ENCODE measurements around the gene ADISSP.

ADISSP gene

DNA sequence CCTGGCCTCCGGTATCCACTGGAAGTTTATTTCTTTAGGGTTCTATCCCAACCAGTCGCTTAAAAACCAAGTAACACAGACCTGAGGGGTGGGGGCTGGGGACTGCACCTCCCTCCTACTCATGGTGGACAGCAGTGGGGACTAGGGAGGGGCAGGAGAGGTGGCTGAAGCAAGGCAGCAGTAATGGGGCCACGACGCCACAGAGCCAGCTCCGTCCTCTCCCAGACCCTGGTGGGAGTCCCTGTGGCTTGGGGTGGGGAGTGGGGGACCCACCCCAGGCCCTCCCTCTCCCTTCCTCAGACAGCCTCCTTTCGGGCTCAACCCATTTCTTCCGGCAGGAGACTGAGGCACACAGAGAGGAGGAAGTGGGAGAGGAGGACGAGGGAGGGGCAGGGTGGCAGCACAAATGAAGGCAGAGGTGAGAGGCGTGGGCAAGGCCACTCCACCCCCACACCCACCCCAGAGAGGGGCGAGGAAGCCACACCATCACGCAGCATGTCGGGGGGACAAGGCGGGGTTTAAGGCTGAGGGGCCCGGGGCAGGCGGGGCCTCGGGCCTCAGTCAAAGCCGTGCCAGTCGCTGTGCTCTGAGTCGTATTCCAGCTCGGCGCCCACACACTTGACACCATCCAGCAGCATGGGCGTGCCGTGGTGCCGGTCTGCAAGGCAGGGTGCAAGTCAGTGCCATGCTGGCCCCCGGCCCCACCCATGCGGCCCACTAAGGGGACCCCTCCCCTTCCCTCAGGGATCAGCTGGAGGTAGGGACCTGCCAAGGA lies 13.9 kb downstream of the ADISSP start:
- no peak for DNase-seq

DNA sequence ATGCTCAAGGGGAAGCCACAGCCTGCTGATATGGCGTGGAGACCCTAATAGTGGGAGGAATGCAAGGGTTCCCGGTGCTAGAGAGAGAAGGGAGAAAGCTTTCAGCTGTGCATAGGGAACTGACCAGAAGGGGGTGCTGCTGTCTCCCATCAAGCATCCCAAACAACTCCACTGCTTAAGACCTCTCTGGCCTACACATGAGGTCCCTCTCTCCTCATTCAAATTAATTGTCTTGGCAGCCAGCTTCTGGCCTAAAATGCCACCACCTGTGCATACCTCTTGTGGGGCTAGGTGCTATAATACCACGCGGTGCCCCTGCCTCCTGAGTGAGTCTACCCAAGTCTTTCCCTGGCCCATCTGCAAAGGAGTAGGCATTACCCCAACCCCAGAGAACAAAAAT lies 14.5 kb downstream of the ADISSP start:
- DNase-seq: peak; percentile 53

DNA sequence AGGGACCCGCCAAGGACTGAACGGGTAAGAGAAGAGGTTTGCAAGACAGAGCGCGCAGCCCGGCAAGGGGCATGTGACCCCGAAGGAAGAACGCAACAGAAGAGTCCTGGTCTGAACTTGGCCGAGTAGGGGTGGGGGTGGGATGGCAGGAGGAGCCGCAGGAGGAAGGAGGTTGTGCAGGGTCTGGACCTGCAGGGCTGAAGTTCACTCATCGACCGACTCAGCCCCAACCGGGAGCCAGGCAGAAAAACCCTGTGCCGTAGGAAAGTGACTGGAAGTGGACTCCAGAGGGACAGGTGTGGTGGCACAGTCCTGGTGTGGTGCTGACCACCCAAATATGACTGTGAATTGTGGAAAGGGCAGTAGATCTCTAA lies 15.2 kb downstream of the ADISSP start:
- no peak for DNase-seq

DNA sequence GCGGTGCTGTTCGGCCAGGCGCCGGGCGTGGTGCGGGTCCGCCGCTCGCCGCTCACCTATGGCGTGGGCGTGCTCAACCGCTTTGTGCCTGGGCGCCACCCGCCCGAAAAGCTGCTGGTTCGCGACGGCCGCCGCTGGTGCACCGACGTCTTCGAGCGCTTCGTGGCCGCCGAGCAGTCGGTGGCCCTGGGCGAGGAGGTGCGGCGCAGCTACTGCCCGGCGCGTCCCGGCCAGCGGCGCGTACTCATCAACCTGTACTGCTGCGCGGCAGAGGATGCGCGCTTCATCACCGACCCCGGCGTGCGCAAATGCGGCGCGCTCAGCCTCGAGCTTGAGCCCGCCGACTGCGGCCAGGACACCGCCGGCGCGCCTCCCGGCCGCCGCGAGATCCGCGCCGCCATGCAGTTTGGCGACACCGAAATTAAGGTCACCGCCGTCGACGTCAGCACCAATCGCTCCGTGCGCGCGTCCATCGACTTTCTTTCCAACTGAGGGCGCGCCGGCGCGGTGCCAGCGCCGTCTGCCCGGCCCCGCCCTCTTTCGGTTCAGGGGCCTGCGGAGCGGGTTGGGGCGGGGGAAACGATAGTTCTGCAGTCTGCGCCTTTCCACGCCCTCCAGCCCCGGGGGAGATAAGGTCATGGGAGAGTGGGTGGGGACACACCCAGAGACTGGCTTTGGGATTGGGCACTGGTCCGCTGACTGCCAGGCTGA lies 15.7 kb downstream of the ADISSP start:
- peak; percentile 50 for DNase-seq

DNA sequence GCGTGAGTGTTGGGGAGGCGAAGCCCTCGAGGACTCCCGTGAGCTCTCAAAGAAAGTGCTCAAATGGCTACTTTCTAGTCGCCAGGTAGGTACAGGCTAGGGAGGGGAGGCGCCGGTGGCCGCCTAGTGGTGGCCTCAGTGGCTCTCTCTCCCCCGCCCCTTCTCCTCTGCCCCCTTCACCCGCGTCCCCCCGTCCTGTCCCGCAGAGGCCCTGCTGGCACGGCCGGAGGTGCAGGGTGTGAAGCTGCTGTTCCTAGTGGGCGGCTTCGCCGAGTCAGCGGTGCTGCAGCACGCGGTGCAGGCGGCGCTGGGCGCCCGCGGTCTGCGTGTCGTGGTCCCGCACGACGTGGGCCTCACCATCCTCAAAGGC lies 16.3 kb downstream of the ADISSP start:
- no peak for DNase-seq

DNA sequence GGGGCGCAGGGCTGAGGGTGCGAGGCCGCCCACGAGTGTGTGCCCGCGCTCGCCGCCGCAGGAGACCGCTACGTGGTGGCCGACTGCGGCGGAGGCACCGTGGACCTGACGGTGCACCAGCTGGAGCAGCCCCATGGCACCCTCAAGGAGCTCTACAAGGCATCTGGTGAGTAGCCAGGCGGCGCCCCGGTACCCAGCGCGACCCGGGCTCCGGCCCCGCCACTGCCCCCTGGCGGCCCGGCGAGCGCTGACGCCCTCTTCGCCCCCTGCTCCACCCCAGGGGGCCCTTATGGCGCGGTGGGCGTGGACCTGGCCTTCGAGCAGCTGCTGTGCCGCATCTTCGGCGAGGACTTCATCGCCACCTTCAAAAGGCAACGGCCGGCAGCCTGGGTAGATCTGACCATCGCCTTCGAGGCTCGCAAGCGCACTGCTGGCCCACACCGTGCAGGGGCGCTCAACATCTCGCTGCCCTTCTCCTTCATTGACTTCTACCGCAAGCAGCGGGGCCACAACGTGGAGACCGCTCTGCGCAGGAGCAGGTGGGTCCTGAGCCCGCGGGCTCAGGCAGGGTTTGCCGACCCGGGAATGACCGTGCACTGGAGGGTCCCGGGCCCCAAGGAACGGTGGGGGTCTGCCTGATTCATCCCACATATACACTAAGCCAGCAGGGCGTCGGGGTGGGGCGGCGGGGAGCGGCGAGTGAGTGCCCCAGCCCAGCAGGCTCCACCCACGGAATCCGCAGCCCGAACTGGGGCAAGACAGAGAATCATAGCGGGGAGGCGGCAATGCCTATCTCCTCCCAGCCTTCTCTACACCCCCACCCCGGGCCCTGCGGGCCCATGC lies 17.6 kb downstream of the ADISSP start:
- DNase-seq: peak; percentile 40

DNA sequence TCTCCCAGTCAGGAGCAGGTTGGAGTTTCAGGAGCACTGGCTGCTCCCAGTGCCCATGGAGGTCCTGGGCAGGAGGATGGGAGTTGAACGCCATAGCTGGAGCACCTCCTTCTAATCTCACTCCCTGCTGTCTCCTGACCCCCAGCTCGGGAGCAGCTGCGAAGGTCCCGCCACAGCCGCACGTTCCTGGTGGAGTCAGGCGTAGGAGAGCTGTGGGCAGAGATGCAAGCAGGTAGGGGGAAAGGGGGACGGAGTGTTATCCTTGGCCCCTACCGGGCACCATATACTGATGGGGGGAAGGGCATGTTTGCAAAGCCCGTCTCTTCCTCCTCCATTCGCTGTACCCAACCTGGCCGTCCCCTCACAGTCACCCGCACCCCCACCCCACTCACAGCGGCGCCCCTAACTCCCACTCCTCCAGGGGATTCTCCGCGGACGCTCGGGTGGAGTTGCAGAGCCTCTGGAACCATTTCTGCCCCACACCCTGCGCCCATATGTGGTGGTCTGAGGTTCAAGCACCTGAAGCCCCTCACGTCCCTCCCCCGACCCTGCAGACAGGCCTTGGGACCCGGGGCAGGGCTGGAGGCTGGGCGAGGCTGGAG lies 18.4 kb downstream of the ADISSP start:
- no peak for DNase-seq

DNA sequence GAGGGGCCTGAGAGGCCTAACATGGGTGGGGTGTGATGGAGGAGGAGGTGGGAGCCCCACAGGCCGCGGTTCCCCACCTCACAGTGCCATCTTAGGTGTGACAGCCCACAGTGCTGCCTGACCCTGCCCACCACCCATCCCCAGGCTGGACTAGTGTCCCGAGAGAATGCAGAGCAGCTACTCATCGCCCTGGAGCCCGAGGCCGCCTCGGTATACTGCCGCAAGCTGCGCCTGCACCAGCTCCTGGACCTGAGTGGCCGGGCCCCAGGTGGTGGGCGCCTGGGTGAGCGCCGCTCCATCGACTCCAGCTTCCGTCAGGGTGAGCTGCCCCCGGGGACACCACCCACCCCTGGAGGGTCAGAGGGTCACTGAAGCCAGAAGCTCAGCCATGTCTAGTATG lies 19.5 kb downstream of the ADISSP start:
- DNase-seq: no peak

DNA sequence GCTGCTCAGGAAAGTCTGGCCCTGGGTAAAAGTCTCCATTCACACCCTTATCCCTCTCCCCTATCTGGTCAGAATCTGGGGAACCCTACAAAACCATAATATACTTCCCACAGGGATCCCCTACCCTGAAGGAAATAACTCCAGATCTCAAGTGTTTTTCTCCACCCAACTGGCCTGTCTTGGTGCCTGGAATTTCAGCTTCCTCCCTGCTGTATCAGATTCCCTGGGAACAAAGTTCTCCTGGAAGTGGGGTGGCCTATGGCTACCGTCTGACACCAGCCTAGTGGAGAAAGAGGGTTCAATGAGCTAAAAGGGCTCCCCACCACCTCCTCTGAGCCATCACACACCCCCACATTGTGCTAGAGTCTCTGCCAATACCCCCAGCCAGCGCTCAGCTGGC lies 20.1 kb downstream of the ADISSP start:
- DNase-seq: no peak

DNA sequence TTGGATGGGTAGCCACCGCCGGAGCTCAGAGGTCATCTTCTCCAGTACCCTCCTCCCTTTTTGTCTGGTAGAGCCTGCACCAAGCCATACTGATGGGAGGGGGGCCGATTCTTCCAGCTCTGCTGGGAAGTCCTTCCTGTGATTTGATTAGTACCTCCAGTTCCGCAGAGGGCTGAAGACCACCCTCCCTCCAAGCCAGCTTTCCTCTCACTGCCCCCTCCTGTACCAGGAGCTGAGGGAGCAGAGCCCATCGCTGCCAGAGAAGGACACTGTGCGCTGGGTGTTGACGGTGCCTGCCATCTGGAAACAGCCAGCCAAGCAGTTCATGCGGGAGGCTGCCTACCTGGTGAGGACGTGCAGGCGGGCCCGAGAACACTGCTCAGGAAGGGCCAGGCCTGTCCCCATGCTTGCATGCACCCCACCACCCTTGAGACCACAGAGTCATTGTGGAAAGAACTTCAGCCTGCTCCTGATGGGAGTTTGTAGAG lies 21.8 kb downstream of the ADISSP start:
- DNase-seq: no peak

DNA sequence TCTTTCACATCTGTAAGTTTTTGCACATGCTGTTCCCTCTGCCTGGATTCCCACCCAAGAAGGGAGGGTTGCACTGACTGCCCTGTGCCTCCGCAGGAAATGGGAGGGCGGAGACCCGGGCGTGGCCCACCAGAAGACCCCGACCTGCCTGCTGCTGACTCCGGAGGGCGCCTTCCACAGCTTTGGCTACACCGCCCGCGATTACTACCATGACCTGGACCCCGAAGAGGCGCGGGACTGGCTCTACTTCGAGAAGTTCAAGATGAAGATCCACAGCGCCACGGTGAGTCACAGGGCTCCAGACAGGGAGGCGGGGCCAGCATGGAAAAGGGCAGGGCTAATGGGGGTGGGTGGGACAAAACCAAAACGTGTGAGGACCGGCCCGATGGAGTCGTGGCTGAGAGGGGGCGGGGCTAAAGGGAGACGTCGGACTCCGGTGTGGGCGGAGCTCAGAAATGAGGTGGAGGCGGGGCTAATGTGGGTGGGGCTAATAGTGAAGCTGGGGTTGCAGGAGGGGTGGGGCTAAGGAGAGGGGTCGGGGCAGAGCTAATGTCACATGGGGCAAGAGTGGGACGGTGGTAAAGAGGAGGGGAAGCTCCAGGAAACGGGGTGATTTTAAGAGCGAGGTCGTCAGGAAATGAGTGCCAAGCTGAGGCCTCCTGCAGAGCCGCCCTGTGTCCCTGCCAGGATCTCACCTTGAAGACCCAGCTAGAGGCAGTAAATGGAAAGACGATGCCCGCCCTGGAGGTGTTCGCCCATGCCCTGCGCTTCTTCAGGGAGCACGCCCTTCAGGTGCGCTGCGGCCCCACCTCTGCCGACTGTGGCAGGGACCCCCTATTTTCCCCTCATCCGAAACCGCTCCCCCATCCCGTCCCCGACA lies 22.5 kb downstream of the ADISSP start:
- peak; percentile 76 for DNase-seq

DNA sequence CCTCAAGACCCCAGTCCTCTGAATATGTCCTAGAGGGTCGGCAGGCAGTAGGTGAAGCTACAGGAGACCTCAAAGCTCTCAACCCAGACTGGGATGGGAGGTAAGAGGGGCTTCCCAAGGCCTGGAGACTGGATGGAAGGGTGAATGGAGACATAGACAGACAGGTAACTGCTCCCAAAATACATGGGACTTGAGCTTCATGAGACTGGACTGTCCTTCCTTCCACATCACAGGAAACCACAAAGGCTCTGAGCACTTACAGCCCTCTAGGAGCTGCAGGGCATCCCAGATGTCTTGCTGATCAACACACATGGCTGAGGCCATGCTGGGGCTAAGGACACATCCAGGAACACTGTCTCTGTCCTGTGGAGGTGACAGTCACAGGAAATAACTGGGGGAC lies 23.5 kb downstream of the ADISSP start:
- no peak for DNase-seq

DNA sequence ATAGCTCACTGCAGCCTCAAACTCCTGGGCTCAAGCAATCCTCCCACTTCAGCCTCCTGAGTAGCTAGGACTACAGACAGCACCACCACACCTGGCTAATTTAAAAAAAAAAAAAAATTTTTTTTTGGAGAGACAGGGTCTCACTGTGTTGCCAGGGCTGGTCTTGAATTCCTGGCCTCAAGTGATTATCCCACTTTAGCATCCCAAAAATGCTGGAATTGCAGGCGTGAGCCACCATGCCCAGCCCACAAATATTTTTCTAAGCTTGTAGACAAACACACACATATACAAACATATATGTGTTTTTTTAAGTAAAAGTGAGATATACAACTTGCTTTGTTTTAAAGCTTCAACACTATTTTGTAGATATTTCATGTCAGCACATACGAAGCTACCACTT lies 24.3 kb downstream of the ADISSP start:
- no peak for DNase-seq

DNA sequence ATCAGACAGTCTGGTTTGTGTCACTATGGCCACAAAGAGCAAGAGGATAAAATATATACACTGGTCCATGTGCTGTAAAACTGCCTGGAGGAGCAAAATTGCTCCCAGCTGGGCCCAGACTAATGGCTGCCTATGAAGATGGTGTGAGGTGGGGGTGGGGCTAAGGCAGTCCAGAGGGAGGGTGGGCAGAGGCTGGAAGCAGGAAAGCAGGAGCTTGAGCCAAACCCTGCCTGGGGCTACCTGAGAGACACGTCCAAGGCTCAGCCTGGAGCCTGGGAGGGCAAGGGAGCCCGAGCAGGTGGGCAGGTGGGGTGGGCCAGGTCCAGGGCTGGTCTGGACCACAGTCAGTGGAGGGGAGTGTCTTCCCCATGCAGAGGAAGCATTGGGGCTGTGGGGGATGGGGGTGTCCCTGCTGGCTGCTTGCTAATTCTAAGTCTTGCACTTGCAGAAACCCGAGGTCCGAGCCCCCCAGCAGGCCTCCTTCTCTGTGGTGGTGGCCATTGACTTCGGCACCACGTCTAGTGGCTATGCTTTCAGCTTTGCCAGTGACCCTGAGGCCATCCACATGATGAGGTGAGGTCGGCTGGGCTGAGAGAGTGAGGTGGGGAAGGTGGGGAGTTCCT lies 25.6 kb downstream of the ADISSP start:
- no peak for DNase-seq

DNA sequence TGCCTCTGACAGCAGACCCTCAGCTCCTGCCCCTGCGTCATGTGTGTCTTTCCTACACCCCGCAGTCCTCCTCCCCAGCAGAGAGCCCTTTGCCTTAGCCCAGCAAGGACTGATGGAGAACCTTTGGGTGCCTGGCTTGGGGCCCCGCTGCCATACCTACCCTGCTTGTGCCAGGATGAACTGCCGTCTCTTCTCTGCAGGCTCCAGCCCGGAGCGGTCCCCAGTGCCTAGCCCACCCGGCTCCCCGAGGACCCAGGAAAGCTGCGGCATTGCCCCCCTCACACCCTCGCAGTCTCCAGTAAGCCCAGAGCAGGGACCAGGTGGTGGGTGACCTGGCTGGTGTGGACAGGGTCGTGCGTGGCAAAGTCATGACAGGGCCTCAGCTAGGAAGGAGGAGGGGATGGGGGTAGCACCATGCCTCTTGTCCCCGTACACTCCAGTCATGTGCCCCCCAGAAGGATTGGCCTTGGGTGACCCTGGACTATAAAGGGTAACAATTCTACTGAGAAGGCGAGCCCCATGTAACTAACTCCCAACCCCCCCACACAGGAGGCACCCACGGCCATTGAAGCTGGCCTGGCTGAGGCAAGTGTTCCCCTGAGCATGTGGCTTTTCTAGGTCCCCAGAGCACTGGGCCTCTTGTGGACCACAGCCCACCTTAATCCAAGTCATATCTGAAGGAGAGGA lies 26.8 kb downstream of the ADISSP start:
- DNase-seq: no peak

DNA sequence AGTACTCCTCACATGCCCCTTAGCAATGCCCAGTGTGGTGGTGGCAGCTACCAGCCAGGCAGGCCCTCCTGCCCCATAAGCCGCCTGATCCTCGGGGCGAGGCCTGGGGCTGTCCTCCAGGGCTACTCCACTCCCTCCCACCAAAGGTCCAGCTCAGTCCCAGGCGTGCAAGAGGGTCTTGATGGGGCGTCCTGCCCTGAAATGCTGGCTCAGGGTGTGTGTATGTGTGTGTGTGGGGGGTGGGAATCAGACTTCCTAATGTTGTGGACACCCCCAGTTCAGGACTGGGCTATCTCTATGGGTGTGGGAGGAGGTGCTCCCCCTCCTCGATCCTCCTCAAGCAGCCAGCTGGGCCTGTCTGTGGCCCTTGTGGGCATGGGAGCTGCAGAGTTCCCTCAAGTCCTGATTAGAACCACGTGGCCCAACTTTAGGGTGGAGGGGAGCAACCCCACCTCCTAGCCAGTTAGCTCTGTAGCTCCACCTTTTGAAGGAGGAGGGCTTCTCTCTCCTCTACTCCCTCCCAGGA lies 27.6 kb downstream of the ADISSP start:
- no peak for DNase-seq

DNA sequence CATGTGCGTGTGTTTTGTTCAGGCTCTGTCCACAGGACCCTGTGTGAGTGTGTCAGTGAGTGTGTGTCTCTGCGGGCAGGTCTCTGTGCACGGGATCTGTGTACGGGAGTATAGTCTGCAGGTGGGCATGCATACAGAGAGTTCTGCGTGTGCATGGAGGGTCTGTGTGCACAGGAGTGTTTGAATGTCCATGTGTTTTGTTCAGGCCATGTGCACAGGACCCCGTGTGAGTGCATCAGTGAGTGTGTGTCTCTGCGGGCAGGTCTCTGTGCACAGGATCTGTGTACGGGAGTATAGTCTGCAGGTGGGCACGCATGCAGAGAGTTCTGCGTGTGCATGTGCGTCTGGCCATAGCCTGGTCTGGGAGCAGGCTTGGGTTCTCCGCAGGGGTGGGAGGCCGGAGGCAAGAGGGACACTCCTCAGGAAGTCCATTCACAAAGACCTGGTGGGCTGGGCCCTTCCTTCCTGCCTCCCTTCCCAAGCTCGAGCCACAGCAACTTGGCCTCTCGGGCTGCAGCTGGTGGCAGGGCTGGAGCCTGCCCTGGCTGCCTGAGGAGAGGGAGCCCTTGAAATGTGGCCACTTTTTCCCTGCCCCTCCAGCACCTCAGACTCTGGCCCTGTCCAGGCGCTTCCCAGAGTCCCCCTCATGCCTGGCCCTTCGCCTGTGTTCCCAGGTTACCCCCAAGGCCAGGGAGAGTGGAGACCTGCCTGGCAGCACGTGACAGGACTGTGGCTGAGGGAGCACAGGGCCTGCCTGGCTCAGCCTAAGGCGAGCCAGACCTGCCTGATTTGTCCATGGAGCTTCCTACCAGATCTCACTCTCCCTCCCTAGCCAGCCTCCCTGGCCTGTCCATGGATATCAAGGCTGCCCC lies 28.3 kb downstream of the ADISSP start:
- DNase-seq: no peak

DNA sequence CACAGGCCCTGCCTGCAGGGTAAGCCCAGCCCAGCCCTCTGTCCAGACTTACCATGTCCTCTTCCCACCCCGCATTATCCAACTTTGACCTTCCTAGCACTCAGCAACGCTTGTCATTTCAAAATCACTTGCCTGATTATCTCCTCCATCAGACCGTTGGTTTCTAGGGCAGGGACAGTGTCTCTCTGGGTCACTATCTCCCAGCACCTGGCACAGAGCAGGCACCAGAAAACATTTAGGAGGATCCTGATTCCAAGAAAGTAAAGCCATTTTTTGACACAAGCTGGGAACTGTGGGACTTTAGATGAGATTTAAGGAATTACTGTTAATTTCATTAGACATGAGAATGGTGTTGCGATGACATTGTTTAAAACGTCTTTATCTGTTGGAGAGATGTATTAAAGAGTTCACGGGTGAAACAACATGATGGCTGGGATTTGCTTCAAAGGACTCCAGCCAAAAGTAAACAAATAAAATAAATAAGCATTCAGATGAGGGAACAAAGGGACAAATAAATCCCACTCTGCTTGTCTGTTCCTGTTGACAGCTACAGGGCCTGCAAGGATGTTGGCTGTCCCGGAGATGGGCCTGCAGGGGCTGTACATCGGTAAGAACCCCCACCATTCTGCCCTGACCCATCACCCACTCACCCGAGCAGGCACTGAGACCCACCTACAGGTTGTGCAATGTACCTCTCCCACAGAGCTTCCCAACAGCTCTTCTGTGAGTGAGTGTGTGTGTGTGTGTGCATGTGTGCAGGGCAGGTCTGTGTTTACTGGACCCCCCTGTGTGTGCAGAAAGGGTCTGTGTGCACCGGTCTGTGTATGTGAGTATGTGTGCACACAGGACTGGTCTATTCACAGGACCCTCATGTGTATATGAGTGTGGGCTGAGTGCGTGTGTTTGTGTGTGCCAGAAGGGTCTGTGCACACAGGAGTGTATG lies 29.2 kb downstream of the ADISSP start:
- no peak for DNase-seq

DNA sequence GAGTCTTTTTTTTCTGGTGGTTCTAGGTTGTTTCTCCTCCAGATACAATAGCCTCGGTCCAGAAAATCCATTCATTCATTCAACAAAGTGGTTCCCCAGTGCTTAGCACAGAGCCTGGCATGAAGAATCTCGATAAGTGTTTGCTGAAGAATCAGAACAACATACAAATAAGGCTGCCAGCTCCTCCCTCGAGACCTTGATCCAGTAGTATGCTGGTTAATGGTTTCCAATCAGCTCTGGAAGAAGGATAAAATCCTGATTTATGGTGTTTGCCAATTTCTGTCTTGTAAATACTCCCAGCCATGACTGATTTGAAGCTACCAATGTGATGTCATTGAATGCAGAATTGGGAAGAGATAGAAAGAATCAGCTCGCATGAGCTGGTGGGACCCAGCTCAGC lies 31.8 kb downstream of the ADISSP start:
- DNase-seq: no peak
